ENCODE results near the gene ZNRF2. TPM values are rescaled to one million over a fixed set of nuclear protein-coding genes. Genes with fewer than 3 reads are reported as not detected.
"Not testable (repeated sequence)": the region's sequence is repeated elsewhere in the genome, so short reads cannot be mapped to it uniquely, and the experiment has no call there.

The ZNRF2 gene
- total and polyA plus RNA-seq, 3 experiments from 2014 or later = 4.2 to 13.6 (median 12.4) TPM

- no peak overlapping the region for H3K27ac Mint-ChIP-seq
- DNase-seq = no peak
- H3K36me3 Mint-ChIP-seq = peaks cover 7 to 14% (median 9%) of the 10 kb centered on the region in 3 donors
- CTCF ChIA-PET = no interaction called here
- no peaks in the 10 kb centered on the region for H3K9me3 Mint-ChIP-seq
- POLR2A ChIA-PET = no interaction called here
- H3K36me3 ChIP-seq (ENCODE audit: insufficient read depth, low read length) = no peaks in the 10 kb centered on the region
- H3K27me3 ChIP-seq (ENCODE audit: insufficient read depth, low read length, poor library complexity, severe bottlenecking) = no peaks in the 10 kb centered on the region
- no peak overlapping the region for H3K27ac ChIP-seq (ENCODE audit: low read depth, low read length)
- no peaks in the 10 kb centered on the region for H3K4me1 ChIP-seq (ENCODE audit: insufficient read depth, low read length)
- no peak overlapping the region for H3K4me3 Mint-ChIP-seq
- no peaks in the 10 kb centered on the region for H3K27me3 Mint-ChIP-seq
- H3K9me3 ChIP-seq (ENCODE audit: low read length) = no peaks in the 10 kb centered on the region
- peaks cover 14 to 19% (median 16%) of the 10 kb centered on the region in 3 donors for H3K4me1 Mint-ChIP-seq
- H3K4me3 ChIP-seq (ENCODE audit: low read length) = no peak overlapping the region
Observed at GRCh38 chr7:30254248-30254647, 30.1 kb upstream of the ZNRF2 start.

GRCh38 chr7:30254717-30255063 is 29.7 kb upstream of the ZNRF2 start:
- Histone ChIP-seq H3K4me1 (ENCODE audit: insufficient read depth, low read length) (no peaks in the 10 kb centered on the region), H3K36me3 (ENCODE audit: insufficient read depth, low read length) (no peaks in the 10 kb centered on the region), H3K27ac (ENCODE audit: low read depth, low read length) (no peak overlapping the region), H3K27me3 (ENCODE audit: insufficient read depth, low read length, poor library complexity, severe bottlenecking) (no peaks in the 10 kb centered on the region), H3K4me3 (ENCODE audit: low read length) (no peak overlapping the region), H3K9me3 (ENCODE audit: low read length) (no peaks in the 10 kb centered on the region)
- H3K36me3 Mint-ChIP-seq = peaks cover 7 to 17% (median 9%) of the 10 kb centered on the region in 3 donors
- no peaks in the 10 kb centered on the region for H3K27me3 Mint-ChIP-seq
- no peaks in the 10 kb centered on the region for H3K9me3 Mint-ChIP-seq
- no peak overlapping the region for H3K4me3 Mint-ChIP-seq
- ChIA-PET POLR2A (interaction anchor here (0.7 kb wide), 1 partner anchor 289 kb away, joined by 3 read pairs; no protein-coding TSS in a partner anchor), CTCF (no interaction called here)
- H3K27ac Mint-ChIP-seq = no peak overlapping the region
- no peak for DNase-seq
- peaks cover 10 to 15% (median 12%) of the 10 kb centered on the region in 3 donors for H3K4me1 Mint-ChIP-seq

DNA sequence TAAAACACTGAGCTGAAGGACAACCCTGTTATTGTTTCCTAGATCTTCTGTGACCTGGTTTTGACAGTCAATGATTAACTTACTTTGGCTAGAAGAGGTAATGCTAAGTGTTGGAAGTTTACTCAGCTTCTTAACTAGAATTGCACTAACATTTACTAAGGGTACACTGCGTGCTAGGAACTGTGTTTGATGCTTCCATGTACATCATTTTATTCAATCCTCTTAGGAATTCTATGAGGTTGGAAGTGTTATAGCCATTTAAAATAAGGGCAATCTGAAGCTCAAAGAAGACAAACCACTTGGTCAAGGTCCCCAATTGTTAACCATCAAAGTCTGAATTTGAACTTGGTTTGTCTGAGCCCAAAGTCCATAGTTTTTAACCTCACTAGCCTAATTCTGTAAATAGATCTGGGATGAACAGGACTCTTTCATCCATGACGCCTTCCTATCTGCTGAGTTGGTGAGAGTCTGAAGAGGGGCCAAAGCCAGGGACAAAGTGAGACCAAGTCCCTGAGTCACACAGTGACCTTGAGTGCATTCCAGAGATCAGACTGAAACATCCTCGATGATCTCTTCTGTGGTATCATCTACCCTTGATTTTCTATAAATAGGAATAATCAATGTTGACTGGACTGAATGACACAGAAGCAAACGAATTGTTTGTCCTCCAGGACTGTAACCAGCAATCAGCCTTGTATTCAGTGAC is 29.2 kb upstream of the ZNRF2 start:
- H3K27me3 ChIP-seq (ENCODE audit: insufficient read depth, low read length, poor library complexity, severe bottlenecking) = no peaks in the 10 kb centered on the region
- H3K9me3 ChIP-seq (ENCODE audit: low read length) = no peaks in the 10 kb centered on the region
- Mint-ChIP-seq H3K4me1 (peaks cover 6 to 12% (median 7%) of the 10 kb centered on the region in 3 donors), H3K27me3 (no peaks in the 10 kb centered on the region), H3K9me3 (no peaks in the 10 kb centered on the region), H3K4me3 (no peak overlapping the region), H3K36me3 (peaks cover 7 to 20% (median 9%) of the 10 kb centered on the region in 3 donors), H3K27ac (no peak overlapping the region)
- DNase-seq = no peak
- CTCF ChIA-PET = no interaction called here
- H3K4me3 ChIP-seq (ENCODE audit: low read length) = no peak overlapping the region
- H3K27ac ChIP-seq (ENCODE audit: low read depth, low read length) = no peak overlapping the region
- no peaks in the 10 kb centered on the region for H3K4me1 ChIP-seq (ENCODE audit: insufficient read depth, low read length)
- POLR2A ChIA-PET = interaction anchor here (0.7 kb wide), 1 partner anchor 290 kb away, joined by 3 read pairs; no protein-coding TSS in a partner anchor
- H3K36me3 ChIP-seq (ENCODE audit: insufficient read depth, low read length) = no peaks in the 10 kb centered on the region

DNA sequence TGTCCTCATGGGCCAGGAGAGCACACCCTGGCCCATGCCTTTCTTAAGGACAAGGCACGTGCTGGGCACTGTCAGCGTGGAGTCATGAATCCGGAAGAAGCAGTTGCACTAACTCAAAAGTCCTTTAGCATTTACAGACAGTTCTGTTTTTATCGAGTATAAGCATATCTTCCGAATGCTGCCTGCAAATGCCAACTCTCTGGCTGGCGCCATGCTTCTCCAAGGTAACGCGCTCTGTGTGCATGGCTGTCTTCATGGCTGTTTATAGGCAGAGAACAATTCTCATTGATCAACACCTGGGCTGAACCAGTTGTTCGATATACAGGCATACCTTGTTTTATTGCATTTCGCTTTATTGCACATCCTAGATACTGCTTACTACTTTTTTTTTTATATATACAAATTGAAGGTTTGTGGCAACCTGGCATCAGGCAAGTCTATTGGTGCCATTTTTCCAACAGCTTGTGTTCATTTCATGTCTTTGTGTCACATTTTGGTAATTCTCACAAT is 28.0 kb upstream of the ZNRF2 start:
- Mint-ChIP-seq H3K27ac (no peak overlapping the region), H3K27me3 (no peaks in the 10 kb centered on the region), H3K36me3 (peaks cover 7 to 20% (median 9%) of the 10 kb centered on the region in 3 donors), H3K9me3 (no peaks in the 10 kb centered on the region), H3K4me1 (peaks cover 0 to 5% (median 0%) of the 10 kb centered on the region in 3 donors), H3K4me3 (no peak overlapping the region)
- no peak for DNase-seq
- Histone ChIP-seq H3K36me3 (ENCODE audit: insufficient read depth, low read length) (no peaks in the 10 kb centered on the region), H3K27me3 (ENCODE audit: insufficient read depth, low read length, poor library complexity, severe bottlenecking) (no peaks in the 10 kb centered on the region), H3K4me3 (ENCODE audit: low read length) (no peak overlapping the region), H3K9me3 (ENCODE audit: low read length) (no peaks in the 10 kb centered on the region), H3K27ac (ENCODE audit: low read depth, low read length) (no peak overlapping the region), H3K4me1 (ENCODE audit: insufficient read depth, low read length) (no peaks in the 10 kb centered on the region)
- ChIA-PET CTCF (no interaction called here), POLR2A (no interaction called here)

DNA sequence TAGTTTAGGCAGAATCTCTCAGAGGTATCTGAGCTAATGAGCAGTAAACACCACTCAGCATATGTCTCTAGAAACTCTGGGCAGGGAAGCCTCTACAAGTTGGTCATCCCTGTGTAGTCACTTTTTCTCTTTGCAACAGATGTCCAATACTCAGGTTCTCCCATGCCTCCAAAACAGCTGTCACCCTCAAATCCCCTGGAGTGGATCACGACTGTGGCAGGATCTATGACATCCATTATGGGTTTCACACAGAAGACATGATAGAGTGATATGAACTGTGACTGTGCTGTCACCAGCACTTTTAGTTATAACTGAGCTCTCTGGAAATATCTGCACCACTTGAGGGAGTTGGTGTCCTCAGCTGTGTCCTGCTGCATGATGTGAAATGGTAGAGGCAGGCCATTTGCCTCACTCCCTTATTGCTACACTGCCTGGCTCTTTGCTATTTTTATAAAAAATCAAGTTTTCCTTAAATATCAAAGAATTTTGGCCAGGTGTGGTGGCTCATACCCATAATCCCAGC is 24.1 kb upstream of the ZNRF2 start:
- no peaks in the 10 kb centered on the region for H3K4me1 ChIP-seq (ENCODE audit: insufficient read depth, low read length)
- H3K36me3 ChIP-seq (ENCODE audit: insufficient read depth, low read length) = no peaks in the 10 kb centered on the region
- no peak overlapping the region for H3K4me3 ChIP-seq (ENCODE audit: low read length)
- no peaks in the 10 kb centered on the region for H3K27me3 ChIP-seq (ENCODE audit: insufficient read depth, low read length, poor library complexity, severe bottlenecking)
- ChIA-PET CTCF (no interaction called here), POLR2A (no interaction called here)
- DNase-seq = no peak
- Mint-ChIP-seq H3K36me3 (peaks cover 8 to 20% (median 9%) of the 10 kb centered on the region in 3 donors), H3K4me3 (no peak overlapping the region), H3K27ac (no peak overlapping the region), H3K27me3 (no peaks in the 10 kb centered on the region), H3K9me3 (no peaks in the 10 kb centered on the region), H3K4me1 (no peaks in the 10 kb centered on the region)
- H3K9me3 ChIP-seq (ENCODE audit: low read length) = no peaks in the 10 kb centered on the region
- no peak overlapping the region for H3K27ac ChIP-seq (ENCODE audit: low read depth, low read length)

- ChIA-PET POLR2A (no interaction called here), CTCF (interaction anchor here (1.0 kb wide), 1 partner anchor 89 kb away, joined by 3 read pairs; no protein-coding TSS in a partner anchor)
- no peaks in the 10 kb centered on the region for H3K4me1 Mint-ChIP-seq
- no peak for DNase-seq
- Histone ChIP-seq H3K36me3 (ENCODE audit: insufficient read depth, low read length) (no peaks in the 10 kb centered on the region), H3K27ac (ENCODE audit: low read depth, low read length) (no peak overlapping the region), H3K4me1 (ENCODE audit: insufficient read depth, low read length) (no peaks in the 10 kb centered on the region), H3K4me3 (ENCODE audit: low read length) (no peak overlapping the region), H3K9me3 (ENCODE audit: low read length) (no peaks in the 10 kb centered on the region), H3K27me3 (ENCODE audit: insufficient read depth, low read length, poor library complexity, severe bottlenecking) (no peaks in the 10 kb centered on the region)
- no peaks in the 10 kb centered on the region for H3K27me3 Mint-ChIP-seq
- H3K9me3 Mint-ChIP-seq = no peaks in the 10 kb centered on the region
- peak overlapping the region in 1 of 8 donors; percentile 39 for H3K27ac Mint-ChIP-seq
- no peak overlapping the region for H3K4me3 Mint-ChIP-seq
- H3K36me3 Mint-ChIP-seq = peaks cover 3 to 15% (median 9%) of the 10 kb centered on the region in 3 donors
Observed at GRCh38 chr7:30263090-30263710, 21.2 kb upstream of the ZNRF2 start.

DNA sequence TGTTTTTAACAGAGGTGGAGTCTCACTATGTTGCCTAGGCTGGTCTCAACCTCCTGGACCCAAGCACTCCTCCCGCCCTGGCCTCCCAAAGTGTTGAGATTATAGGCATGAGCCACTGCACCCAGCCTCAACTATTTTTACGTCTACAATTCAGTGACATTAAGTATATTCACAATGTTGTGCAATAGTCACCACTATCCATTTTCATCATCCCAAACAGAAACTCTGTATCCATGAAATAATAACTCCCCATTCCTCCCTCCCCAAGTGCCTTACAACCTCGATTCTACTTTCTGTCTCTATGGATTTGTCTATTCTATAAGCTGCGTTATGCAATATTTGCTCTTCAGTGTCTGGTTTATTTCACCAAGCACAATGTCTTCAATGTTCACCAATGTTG is 20.3 kb upstream of the ZNRF2 start:
- POLR2A ChIA-PET = no interaction called here
- peaks cover 3 to 8% (median 6%) of the 10 kb centered on the region in 3 donors for H3K36me3 Mint-ChIP-seq
- no peak overlapping the region for H3K4me3 ChIP-seq (ENCODE audit: low read length)
- peak overlapping the region in 1 of 8 donors; percentile 5 for H3K27ac Mint-ChIP-seq
- no peaks in the 10 kb centered on the region for H3K9me3 Mint-ChIP-seq
- H3K9me3 ChIP-seq (ENCODE audit: low read length) = no peaks in the 10 kb centered on the region
- H3K4me1 Mint-ChIP-seq = no peaks in the 10 kb centered on the region
- no peak for DNase-seq
- H3K36me3 ChIP-seq (ENCODE audit: insufficient read depth, low read length) = no peaks in the 10 kb centered on the region
- H3K4me1 ChIP-seq (ENCODE audit: insufficient read depth, low read length) = no peaks in the 10 kb centered on the region
- CTCF ChIA-PET = no interaction called here
- no peaks in the 10 kb centered on the region for H3K27me3 Mint-ChIP-seq
- H3K27me3 ChIP-seq (ENCODE audit: insufficient read depth, low read length, poor library complexity, severe bottlenecking) = no peaks in the 10 kb centered on the region
- no peak overlapping the region for H3K4me3 Mint-ChIP-seq
- H3K27ac ChIP-seq (ENCODE audit: low read depth, low read length) = no peak overlapping the region

DNA sequence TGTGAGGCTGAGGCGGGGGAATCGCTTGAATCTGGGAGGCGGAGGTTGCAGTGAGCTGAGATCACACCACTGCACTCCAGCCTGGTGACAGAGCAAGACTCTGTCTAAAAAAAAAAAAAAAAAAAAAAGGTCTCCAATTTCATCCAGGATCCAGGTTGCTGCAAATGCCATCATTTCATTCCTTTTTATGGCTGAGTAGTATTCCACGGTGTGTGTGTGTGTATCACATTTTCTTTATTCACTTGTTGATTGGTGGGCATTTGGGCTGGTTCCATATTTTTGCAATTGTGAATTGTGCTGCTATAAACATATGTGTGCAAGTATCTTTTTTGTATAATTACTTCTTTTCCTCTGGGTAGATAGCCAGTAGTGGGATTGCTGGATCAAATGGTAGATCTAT is 19.2 kb upstream of the ZNRF2 start:
- H3K4me3 ChIP-seq (ENCODE audit: low read length); H3K27ac ChIP-seq (ENCODE audit: low read depth, low read length); H3K36me3 ChIP-seq (ENCODE audit: insufficient read depth, low read length); H3K4me3 Mint-ChIP-seq; H3K27me3 ChIP-seq (ENCODE audit: insufficient read depth, low read length, poor library complexity, severe bottlenecking); H3K4me1 ChIP-seq (ENCODE audit: insufficient read depth, low read length); H3K36me3 Mint-ChIP-seq; POLR2A ChIA-PET; DNase-seq; H3K27me3 Mint-ChIP-seq; H3K4me1 Mint-ChIP-seq; H3K9me3 ChIP-seq (ENCODE audit: low read length); CTCF ChIA-PET; H3K9me3 Mint-ChIP-seq; H3K27ac Mint-ChIP-seq: not testable (repeated sequence)
